ENCODE measurements around the gene UCP2. TPM values are rescaled to one million over a fixed set of nuclear protein-coding genes. Genes with fewer than 3 reads are reported as not detected.

Gene UCP2
- total and polyA plus RNA-seq, 3 donors from 2014 or later: 20.6 to 52.3 (median 40.8) TPM

DNA sequence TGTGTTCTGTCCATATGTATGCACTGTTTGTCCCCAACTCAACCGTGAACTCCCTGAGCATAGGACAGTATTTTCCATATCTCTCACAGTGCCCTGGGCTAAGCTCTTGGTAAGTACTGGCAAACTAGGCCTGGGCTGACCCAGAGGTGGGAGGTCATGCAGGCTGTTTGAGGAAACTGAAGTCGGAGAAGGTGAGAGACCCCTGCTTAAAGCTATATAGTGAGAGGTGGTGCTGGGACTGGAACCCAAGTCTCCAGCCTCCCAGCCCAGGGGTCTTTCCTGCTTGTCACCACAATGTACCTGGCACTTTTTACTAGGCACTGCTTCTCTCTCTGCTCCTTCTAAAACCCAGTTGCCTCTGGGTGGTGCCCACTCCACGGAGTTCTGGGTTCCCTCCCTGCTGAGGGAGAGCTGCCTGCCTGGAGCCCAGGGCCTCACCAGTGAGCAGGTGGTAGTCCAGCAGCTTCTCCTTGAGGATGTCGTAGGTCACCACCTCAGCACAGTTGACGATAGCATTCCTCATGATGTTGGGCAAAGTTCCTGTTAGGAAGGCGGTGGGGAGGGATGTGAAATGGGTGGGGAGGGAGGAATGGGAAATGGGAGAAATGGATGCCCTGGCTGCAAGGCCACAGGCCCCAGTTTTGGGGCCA, 21.5 kb upstream of the UCP2 start:
- H3K9me3 ChIP-seq: no peaks in the 10 kb centered on the region
- no peaks in the 10 kb centered on the region for H3K27me3 ChIP-seq
- 94 to 98% methylated on average over 5 to 6 of the region's 6 CpGs for WGBS, 2 donors
- H3K36me3 ChIP-seq (ENCODE audit: low read depth, missing control alignments): no peaks in the 10 kb centered on the region
- no peaks in the 10 kb centered on the region for H3K4me1 ChIP-seq
- intact Hi-C loops (cut with DNase I; ENCODE audit: low total_unique reads): no loop called here
- H3K27ac ChIP-seq: no peak overlapping the region
- TF ChIP-seq POLR2A (IDR thresholded peaks at IDR 0.05): no peak
- TF ChIP-seq, protein P1, sequence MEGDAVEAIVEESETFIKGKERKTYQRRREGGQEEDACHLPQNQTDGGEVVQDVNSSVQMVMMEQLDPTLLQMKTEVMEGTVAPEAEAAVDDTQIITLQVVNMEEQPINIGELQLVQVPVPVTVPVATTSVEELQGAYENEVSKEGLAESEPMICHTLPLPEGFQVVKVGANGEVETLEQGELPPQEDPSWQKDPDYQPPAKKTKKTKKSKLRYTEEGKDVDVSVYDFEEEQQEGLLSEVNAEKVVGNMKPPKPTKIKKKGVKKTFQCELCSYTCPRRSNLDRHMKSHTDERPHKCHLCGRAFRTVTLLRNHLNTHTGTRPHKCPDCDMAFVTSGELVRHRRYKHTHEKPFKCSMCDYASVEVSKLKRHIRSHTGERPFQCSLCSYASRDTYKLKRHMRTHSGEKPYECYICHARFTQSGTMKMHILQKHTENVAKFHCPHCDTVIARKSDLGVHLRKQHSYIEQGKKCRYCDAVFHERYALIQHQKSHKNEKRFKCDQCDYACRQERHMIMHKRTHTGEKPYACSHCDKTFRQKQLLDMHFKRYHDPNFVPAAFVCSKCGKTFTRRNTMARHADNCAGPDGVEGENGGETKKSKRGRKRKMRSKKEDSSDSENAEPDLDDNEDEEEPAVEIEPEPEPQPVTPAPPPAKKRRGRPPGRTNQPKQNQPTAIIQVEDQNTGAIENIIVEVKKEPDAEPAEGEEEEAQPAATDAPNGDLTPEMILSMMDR (IDR thresholded peaks at IDR 0.05): no peak
- no peak overlapping the region for H3K4me3 ChIP-seq
- no peak for DNase-seq

DNA sequence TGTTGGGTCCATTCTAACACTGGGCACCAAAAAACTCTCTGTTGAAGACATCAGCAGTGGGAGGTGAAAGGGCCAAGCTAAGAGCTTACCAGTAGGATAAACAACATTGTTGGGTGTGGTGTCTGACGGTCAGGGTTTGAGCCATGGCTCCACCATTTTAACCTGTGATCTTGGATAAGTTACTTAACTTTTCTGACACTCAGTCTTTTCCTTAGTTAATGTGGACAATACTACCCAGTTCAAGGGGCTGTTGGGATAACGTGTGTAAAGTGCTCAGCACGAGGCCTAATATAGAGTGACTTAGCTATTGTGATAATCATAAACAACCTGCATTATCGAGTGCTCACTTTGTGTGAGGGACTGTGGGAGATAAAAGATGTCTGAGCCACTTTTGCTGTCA, 20.2 kb upstream of the UCP2 start:
- H3K36me3 ChIP-seq (ENCODE audit: low read depth, missing control alignments): no peaks in the 10 kb centered on the region
- no peak overlapping the region for H3K4me3 ChIP-seq
- H3K4me1 ChIP-seq: no peaks in the 10 kb centered on the region
- no peak overlapping the region for H3K27ac ChIP-seq
- no peaks in the 10 kb centered on the region for H3K27me3 ChIP-seq
- no peaks in the 10 kb centered on the region for H3K9me3 ChIP-seq
- DNase-seq: no peak
- intact Hi-C loops (cut with DNase I; ENCODE audit: low total_unique reads): no loop called here
- TF ChIP-seq, protein P1 (IDR thresholded peaks at IDR 0.05): no peak
- TF ChIP-seq POLR2A (IDR thresholded peaks at IDR 0.05): no peak
- 90 to 97% methylated on average over 4 of the region's 4 CpGs for WGBS, 2 donors

DNA sequence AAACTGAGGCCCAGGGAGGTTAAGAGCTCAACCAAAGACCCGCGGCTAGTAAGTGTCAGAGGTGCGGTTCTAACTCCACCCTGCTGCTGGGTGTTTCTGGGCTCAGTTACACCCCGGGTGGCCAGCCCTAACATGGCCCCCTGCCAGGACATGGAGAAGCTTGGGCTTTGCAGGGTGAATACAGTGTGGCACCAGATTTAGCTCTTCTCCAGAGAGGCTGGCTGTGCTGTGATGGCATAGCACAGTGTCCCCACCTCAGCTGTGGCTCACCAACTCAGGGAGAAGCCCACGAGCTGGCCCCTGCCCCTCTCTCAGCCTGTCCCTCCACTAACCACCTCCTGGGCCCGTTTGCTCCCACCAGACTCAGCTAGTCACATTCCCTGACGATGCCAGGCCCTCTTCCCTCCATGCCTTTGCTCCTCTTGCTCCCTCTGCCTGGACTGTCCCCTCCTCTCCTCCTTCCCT, 19.2 kb upstream of the UCP2 start:
- TF ChIP-seq, protein P1 (IDR thresholded peaks at IDR 0.05): no peak
- TF ChIP-seq POLR2A (IDR thresholded peaks at IDR 0.05): no peak
- Histone ChIP-seq H3K4me3 (no peak overlapping the region), H3K27me3 (no peaks in the 10 kb centered on the region), H3K27ac (no peak overlapping the region), H3K9me3 (no peaks in the 10 kb centered on the region), H3K36me3 (ENCODE audit: low read depth, missing control alignments) (no peaks in the 10 kb centered on the region), H3K4me1 (no peaks in the 10 kb centered on the region)
- intact Hi-C loops (cut with DNase I; ENCODE audit: low total_unique reads): no loop called here
- 84 to 87% methylated on average over 7 of the region's 7 CpGs for WGBS, 2 donors
- DNase-seq: no peak

DNA sequence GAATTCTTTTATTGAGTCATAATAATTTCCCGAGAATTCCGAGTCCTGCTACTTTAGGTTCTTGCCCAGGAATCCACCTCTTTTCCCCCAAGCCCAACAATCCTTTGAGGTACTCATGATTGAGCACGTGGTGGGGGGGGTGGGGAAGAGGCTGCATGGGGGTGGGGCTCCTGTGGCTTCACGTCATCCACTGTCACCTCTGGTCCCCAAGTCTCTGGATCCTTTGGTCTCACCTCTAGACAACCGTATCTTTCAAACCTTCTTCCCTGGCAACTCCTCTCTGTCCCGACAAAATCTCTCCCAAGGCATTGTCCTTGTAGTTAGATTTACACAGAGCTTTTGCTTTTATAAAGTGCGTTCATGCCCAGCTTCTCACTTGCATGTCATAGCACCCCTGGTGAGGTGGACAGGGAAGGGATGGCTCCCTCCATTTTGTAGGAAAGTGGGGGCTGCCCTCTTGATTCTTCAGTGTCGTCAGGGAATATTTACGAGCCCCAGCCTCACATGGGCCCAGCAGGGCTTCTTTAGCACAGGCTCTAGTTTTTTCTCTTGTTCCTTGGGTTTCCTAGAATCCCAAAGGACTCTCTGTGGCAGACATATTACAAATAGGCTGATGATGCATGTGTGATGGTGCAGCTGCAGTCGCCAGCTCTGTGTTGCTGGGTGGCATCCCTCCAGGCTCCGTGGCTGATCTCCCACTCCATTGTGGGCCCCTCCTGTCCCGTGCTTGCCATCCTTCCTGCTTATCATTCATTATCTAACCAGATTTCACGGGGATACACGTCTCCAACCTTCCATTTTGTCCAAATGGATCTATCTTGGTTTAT, 17.9 kb upstream of the UCP2 start:
- whole genome bisulfite sequencing, 2 donors: 87 to 91% methylated on average over 14 of the region's 14 CpGs
- TF ChIP-seq, protein P1 (IDR thresholded peaks at IDR 0.05): no peak
- no peak for TF ChIP-seq POLR2A (IDR thresholded peaks at IDR 0.05)
- Histone ChIP-seq H3K27me3 (no peaks in the 10 kb centered on the region), H3K27ac (no peak overlapping the region), H3K9me3 (no peaks in the 10 kb centered on the region), H3K4me3 (no peak overlapping the region), H3K4me1 (no peaks in the 10 kb centered on the region), H3K36me3 (ENCODE audit: low read depth, missing control alignments) (no peaks in the 10 kb centered on the region)
- intact Hi-C loops (cut with DNase I; ENCODE audit: low total_unique reads): no loop called here
- no peak for DNase-seq
